Posterior cingulate gyrus (tissue), 11 donors: ENCODE data around the gene FKBP14.

ENCODE experiments used
- DNase-seq, 10 donors: peaks; one replicate each; pipeline versions ENCODE4 v3.0.0 to v3.0.0-alpha.2; 2020 to 2021; ENCODE audit warnings: mixed read lengths in 3 of 10
- intact Hi-C: fragments of 100-400 bp; cut with DNase I; formaldehyde crosslinking; loops from one replicate; pipeline ENCODE4 v1.15.1; 2023

FKBP14 gene

DNA sequence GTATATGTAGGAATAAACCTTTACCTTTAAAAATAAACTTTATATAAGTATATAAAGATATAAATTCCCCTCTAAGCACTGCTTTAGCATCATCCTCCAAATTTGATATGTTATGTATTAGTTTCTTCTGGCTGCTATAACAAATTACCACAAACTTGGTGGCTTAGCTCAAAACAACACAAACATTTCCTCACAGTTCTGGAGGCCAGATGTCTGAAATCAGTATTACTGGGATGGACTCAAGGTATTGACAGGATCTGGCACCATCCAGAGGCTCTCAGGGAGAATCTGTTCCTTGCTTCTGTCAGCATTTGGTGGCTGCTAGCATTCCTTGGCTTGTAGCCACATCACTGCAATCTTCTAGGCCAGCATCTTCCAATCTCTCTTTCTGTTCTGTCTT lies 30.2 kb downstream of the FKBP14 start:
- intact Hi-C loops = no loop called here
- DNase-seq = no peak

GRCh38 chr7:29995652-29996051 lies 30.9 kb downstream of the FKBP14 start:
- intact Hi-C loops = no loop called here
- no peak for DNase-seq

DNA sequence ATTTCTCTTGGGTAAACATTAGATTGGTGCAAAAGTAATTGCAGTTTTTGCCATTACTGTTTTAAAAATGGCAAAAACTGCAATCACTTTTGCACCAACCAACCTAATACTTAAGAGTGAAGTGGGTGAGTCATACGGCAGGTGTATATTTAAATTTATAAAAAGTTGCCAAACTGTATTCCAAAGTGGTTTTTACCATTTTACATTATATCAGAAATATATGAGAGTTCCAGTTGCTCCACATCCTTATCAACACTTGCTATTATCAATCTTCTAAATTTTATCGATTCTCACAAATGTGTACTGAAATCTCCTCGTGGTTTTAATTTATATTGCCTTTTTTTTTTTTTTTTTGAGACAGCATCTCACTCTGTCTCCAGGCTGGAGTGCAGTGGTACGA lies 33.4 kb downstream of the FKBP14 start:
- DNase-seq = no peak

DNA sequence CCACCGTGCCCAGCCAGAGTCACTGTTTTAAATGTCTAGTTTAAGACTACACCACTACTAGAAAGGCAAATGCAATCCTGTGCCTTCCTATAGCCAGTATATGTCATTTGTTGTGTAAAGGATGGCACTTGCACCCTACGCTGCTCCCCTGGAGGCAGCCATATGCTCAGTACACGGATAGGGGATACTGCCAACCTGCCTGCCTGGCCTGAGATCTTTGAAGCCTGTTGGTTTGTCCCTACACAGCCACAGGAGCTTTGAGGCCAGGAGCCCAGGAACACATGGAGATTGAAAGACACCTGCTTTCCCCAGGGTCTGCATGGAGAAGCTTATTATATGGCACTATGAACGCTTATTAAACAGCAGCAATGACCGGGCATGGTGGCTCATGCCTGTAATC lies 34.6 kb downstream of the FKBP14 start:
- no peak for DNase-seq
- intact Hi-C loops = no loop called here

More for the DNA sequence above, 33.4 kb downstream of the FKBP14 start:
- intact Hi-C loops = no loop called here

DNA sequence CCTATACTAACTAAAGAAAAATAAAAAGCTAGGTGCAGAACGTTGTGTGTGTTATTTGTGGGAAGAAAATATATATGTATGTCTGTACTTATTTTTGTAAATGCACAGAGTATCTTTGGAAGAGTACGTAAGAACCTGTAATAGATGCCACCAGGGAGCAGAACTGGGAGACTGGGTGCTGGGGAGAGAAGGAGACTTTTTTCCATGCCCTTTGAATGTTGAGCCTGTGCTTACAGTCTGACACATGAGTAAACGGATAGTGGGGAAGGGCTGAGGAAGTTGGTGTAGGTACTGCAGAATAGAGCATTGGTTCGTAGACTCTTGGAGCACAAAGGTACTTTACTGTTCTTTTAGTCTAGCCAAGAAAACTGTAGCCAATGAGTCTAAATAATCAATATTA lies 35.6 kb downstream of the FKBP14 start:
- intact Hi-C loops = no loop called here
- DNase-seq = no peak

- peak; percentile 32 to 93 (median 53) for DNase-seq
- intact Hi-C loops = loop anchor here (1.0 kb wide), 1 partner anchor 39 kb away; the partner anchor contains the start of gene PLEKHA8
These were observed 37.1 kb downstream of the FKBP14 start, which contains the start of gene SCRN1 for GRCh38 chr7:29989257-29989995. SCRN1 (minus strand) TSS chr7:29989801; CDS start chr7:29969067, 20,734 bp downstream.

DNA sequence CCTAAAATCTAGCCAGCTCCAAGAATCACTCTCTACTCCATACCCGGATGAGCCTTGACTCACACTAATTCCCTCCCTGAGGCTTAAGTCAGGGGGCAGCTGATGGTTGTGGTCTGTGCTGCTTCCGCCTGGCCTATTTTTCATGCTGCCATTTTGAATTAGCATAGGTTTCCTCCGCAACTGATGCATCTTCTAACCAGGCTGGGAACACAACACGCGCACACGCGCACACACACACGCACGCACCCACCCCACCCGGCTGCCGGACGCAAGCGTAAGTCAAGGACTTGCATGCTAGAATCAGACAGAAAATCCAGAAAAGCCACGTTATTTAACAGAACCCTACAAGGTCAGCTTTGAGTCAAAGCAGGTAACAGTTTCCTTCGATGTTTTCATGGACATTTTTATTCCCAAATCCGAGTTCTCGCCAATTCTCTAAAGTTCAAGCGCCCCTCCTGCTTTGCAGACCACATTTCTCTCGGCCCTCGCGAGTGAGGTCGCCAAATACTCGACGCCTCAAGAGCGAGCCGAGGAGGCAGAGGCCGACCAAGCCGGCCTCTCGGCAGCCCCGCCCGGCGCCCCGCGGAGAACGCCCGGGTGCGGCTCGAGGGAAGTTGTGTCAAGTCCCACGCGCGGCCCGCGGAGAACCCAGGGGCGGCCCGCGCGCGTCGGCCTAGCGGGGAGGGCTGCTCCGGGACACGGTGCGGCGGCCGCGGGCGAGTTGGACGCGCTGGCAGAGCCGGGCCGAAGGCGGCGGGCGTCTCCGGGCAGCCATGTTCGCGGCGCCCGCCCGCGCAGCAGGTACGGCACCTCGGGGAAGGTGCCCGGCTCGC lies 37.9 kb downstream of the FKBP14 start:
- intact Hi-C loops = loop anchor here (1.0 kb wide), 1 partner anchor 40 kb away; the partner anchor contains the start of gene PLEKHA8
- peak; percentile 29 to 93 (median 58) for DNase-seq

DNA sequence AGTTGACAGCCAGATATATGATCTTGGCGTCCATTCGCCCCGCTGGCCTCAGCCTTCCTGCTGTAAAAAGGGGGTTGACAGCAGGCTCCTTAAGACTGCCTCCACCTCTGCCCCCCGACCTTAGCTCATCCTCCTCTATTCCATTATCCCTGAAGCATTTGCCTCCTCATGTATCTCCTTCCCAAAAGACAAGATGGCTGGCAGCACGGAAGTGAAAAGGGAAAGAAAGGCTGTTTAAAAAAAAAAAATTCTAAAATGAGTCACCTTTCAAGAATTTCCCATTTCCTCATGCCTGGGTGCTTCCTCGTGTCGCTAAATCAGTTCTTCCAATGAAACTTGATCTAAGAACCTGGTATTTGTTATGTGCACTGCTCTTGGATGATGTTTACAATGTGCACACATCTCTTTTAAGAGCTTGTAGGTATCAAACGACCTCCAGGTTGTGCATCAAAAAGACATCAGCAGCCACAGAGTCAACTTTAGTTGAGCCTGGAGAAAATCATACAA lies 38.6 kb downstream of the FKBP14 start:
- no peak for DNase-seq
- intact Hi-C loops = no loop called here

- DNase-seq = no peak
- intact Hi-C loops = no loop called here
These were observed 39.4 kb downstream of the FKBP14 start for GRCh38 chr7:29987083-29987482.

DNA sequence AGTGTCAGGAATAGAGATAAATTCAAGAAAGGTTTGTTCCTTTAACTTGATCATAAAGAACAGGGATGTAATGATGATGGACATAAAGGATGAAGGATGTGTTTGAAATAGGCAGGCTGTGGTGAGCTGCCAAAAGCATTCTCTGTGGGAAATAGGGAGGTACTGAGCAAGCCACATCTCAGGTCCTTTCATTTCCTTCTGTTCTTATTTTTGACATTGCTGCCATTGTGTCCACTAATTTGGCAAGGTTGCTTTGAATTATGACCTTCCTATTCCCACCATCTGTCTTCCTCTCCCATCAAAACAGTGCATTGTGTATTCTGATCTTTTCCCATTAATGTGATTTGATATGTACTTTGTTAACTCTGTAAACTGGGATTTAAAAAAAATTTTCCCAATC lies 46.4 kb downstream of the FKBP14 start:
- DNase-seq = no peak
- intact Hi-C loops = no loop called here

DNA sequence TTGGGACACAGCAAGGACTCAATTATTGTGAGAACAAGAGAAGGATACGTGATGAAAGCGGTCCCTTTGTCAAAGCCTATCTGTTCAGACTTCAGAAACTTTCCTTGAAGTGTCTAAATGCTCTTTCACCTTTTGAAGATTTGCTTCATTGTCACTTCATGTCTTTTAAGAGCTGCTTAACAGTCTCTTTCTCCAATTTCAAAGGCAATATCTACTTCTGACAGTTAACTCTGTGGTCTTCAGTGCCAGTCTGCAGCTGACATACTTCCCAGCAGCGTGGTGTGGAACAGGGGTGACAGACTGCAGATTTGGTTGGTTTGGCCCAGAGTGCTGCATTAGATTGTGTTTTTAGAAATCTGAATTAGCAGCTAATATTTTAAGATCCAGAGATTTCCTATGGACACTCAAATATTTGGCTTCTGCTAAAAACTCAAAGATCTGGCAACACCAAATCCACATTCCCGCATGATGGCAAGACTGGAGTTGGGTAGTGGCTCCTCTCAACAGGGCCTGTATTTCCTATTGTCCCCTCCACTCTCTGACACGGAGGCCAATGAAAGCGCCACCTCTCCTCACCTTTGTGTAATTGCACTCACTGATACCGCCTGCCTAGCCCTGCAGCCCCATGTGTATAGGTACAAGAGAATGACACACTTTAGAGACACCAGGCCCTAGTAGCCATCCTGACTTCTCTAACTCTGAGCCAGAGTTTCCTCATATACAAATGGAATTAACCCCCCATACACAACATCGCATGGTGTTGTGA lies 48.4 kb downstream of the FKBP14 start:
- DNase-seq = no peak

GRCh38 chr7:29976673-29977415 lies 49.7 kb downstream of the FKBP14 start:
- peak in 7 of 10 donors; percentile 20 to 89 (median 49) for DNase-seq

More for the DNA sequence above, 48.4 kb downstream of the FKBP14 start:
- intact Hi-C loops = loop anchor here (10.0 kb wide), 1 partner anchor 47 kb away; the partner anchor contains the start of genes FKBP14 and PLEKHA8

DNA sequence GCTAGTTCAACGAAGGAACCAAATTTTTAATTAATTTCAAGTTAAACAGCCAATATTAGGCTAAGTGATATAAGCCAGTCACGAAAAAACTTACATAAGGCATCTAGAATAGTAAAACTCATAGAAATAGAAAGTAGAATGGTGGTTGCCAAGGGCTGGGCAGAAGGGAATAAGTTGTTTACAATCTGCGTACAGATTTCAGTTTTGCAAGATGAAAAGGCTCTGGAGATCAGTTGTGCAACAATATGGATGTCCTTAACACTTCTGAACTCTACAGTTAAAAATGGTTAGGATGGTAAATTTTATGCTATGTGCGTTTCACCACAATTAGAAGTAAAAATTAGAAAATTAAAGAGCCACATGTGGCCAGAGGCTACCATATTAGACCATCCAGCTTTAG lies 50.2 kb downstream of the FKBP14 start:
- DNase-seq = no peak
- intact Hi-C loops = loop anchor here (10.0 kb wide), 1 partner anchor 49 kb away; the partner anchor contains the start of genes FKBP14 and PLEKHA8

More at GRCh38 chr7:29976673-29977415, 49.7 kb downstream of the FKBP14 start:
- intact Hi-C loops = loop anchor here (10.0 kb wide), 1 partner anchor 48 kb away; the partner anchor contains the start of genes FKBP14 and PLEKHA8

GRCh38 chr7:29975561-29975960 lies 50.9 kb downstream of the FKBP14 start:
- intact Hi-C loops = loop anchor here (10.0 kb wide), 1 partner anchor 49 kb away; the partner anchor contains the start of genes FKBP14 and PLEKHA8
- no peak for DNase-seq

DNA sequence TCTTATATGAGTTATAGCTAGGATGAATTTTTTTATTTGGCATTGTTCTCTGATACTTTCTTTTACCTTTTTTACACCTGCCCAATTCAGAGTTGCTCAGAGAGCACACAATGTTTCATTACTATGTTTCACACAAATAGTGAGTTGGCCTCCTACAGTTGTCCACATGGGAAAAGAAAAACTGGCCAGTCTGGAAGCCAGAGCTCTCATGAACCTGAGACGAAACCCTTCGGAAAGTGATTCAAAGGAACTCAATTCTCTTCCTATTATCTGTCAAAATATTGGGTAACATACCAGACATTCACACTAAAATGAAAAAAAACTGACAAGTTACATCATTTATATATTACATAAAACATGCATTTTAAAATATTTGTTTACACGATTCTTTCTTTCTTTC lies 52.2 kb downstream of the FKBP14 start:
- no peak for DNase-seq
- intact Hi-C loops = loop anchor here (10.0 kb wide), 1 partner anchor 51 kb away; the partner anchor contains the start of genes FKBP14 and PLEKHA8

GRCh38 chr7:29972315-29972669 lies 54.2 kb downstream of the FKBP14 start:
- DNase-seq = no peak

DNA sequence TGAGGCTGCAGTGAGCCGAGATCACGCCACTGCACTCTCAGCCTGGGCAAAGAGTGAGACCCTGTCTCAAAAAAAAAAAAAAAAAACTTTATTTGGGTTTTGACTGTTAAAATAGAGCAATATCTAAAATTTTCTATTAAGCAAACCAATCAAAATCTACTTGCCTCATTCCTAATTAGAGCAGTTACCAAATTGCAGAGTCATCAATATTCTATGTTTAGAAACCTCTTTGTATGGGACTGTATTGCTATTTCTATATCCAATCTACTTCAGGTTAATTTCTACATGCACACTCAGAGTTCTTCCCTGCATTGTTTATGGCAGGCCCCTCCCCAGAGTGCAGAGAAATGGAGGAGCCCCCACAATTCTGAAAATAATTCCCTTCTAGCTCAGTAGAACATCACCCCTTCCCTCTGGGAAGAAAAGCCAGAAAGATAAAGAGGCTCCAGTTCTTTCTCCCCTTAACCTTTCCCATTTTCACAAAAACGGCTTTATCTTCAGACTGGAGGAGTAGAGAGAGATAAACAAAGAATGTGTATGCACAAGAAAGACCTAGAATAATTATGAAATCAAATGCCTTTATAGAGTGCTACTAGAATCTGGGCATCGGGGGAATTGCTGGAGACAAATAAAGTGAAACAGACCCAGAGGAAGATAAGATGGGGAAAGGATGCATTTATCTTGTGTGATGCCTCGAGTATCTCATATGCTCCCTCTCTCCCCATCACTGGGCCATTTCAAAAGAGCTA lies 54.8 kb downstream of the FKBP14 start:
- intact Hi-C loops = loop anchor here (10.0 kb wide), 1 partner anchor 53 kb away; the partner anchor contains the start of genes FKBP14 and PLEKHA8
- no peak for DNase-seq

More at GRCh38 chr7:29972315-29972669, 54.2 kb downstream of the FKBP14 start:
- intact Hi-C loops = loop anchor here (10.0 kb wide), 1 partner anchor 53 kb away; the partner anchor contains the start of genes FKBP14 and PLEKHA8

GRCh38 chr7:29970158-29970557 lies 56.3 kb downstream of the FKBP14 start:
- intact Hi-C loops = loop anchor here (10.0 kb wide), 1 partner anchor 55 kb away; the partner anchor contains the start of genes FKBP14 and PLEKHA8
- no peak for DNase-seq
